KMS-11 (cell line): Measurements from ENCODE around the gene CMC2.

Experiments used
- H2AFZ ChIP-seq: fragments of 200-600 bp; sonication (generic); 2 replicates; pipeline ENCODE4 v1.6.1; 2016; ENCODE audit warnings: antibody characterized with exemption, mixed run types, low read depth
- H3K27ac ChIP-seq: fragments of 200-600 bp; sonication (generic); 2 replicates; pipeline ENCODE4 v1.6.1; 2016; ENCODE audit warnings: mild to moderate bottlenecking, mixed run types
- H3K27me3 ChIP-seq: fragments of 200-600 bp; sonication (generic); 2 replicates; pipeline ENCODE4 v1.6.1; 2017; ENCODE audit warnings: mild to moderate bottlenecking, low read depth, mixed run types, moderate library complexity; ENCODE audit not compliant: insufficient read depth
- H3K36me3 ChIP-seq: fragments of 200-600 bp; sonication (generic); 2 replicates; pipeline ENCODE4 v1.6.1; 2017; ENCODE audit warnings: mild to moderate bottlenecking, mixed run types; ENCODE audit not compliant: insufficient read depth
- H3K4me1 ChIP-seq: fragments of 200-600 bp; sonication (generic); 2 replicates; pipeline ENCODE4 v1.6.1; 2016; ENCODE audit warnings: mild to moderate bottlenecking, low read depth, mixed run types; ENCODE audit not compliant: poor library complexity, severe bottlenecking
- H3K4me2 ChIP-seq: fragments of 200-600 bp; sonication (generic); 2 replicates; pipeline ENCODE4 v1.7.0; 2016; ENCODE audit warnings: mild to moderate bottlenecking, mixed run types
- H3K4me3 ChIP-seq: fragments of 200-600 bp; sonication (generic); IDR thresholded peaks from 2 replicates; pipeline ENCODE4 v1.6.1; 2017; ENCODE audit warnings: low read depth, low read length, mixed read lengths; ENCODE audit not compliant: insufficient read depth
- H3K79me2 ChIP-seq: fragments of 200-600 bp; sonication (generic); 2 replicates; pipeline ENCODE4 v1.6.1; 2016; ENCODE audit warnings: low read depth, mixed run types; ENCODE audit not compliant: insufficient read depth
- H3K9ac ChIP-seq: fragments of 200-600 bp; sonication (generic); 2 replicates; pipeline ENCODE4 v1.6.1; 2016; ENCODE audit warnings: mild to moderate bottlenecking, mixed run types
- H4K20me1 ChIP-seq: fragments of 200-600 bp; sonication (generic); 2 replicates; pipeline ENCODE4 v1.6.1; 2016; ENCODE audit warnings: mild to moderate bottlenecking, mixed run types; ENCODE audit not compliant: insufficient read depth
- TF ChIP-seq, protein P1 (sequence below): fragments of 200-600 bp; sonication (generic); conservative IDR thresholded peaks from 2 replicates; pipeline ENCODE4 v1.6.1; 2017; ENCODE audit warnings: low read depth, mild to moderate bottlenecking, antibody characterized with exemption, low read length, moderate library complexity, mixed read lengths

Gene CMC2

DNA sequence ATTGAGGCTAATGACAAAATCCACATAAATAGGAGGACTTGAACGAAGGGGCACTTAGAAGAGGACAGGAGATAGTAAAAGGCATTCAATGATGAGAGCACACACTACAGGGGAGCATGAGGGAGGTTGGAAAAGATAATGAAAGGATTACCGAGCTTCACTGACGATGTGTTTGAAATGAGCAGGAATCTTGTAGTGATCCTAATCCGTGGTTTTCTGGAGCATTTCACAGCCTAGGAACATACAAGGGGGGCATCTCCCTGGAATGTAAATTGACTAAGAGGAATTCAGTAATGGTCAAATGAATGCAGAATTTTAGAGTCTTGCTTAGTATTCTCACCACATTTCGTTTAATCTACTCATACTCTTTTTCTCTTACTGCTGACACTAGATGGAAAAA lies 34.2 kb upstream of the CMC2 start:
- TF ChIP-seq, protein P1, sequence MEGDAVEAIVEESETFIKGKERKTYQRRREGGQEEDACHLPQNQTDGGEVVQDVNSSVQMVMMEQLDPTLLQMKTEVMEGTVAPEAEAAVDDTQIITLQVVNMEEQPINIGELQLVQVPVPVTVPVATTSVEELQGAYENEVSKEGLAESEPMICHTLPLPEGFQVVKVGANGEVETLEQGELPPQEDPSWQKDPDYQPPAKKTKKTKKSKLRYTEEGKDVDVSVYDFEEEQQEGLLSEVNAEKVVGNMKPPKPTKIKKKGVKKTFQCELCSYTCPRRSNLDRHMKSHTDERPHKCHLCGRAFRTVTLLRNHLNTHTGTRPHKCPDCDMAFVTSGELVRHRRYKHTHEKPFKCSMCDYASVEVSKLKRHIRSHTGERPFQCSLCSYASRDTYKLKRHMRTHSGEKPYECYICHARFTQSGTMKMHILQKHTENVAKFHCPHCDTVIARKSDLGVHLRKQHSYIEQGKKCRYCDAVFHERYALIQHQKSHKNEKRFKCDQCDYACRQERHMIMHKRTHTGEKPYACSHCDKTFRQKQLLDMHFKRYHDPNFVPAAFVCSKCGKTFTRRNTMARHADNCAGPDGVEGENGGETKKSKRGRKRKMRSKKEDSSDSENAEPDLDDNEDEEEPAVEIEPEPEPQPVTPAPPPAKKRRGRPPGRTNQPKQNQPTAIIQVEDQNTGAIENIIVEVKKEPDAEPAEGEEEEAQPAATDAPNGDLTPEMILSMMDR, result no peak
- peaks cover 25% of the 10 kb centered on the region; the same call in 1 of the 2 replicates for H3K79me2 ChIP-seq
- H3K9ac ChIP-seq, result no peak overlapping the region
- H3K4me1 ChIP-seq, result peaks cover 11% of the 10 kb centered on the region
- H3K36me3 ChIP-seq, result peaks cover 6% of the 10 kb centered on the region; the same call in 1 of the 2 replicates
- no peaks in the 10 kb centered on the region for H4K20me1 ChIP-seq
- no peaks in the 10 kb centered on the region for H3K27me3 ChIP-seq
- no peak overlapping the region for H3K27ac ChIP-seq
- H3K4me2 ChIP-seq, result no peak overlapping the region
- H3K4me3 ChIP-seq, result no peak overlapping the region
- H2AFZ ChIP-seq, result no peak overlapping the region

GRCh38 chr16:81040131-81040530 lies 33.4 kb upstream of the CMC2 start:
- no peak overlapping the region for H3K9ac ChIP-seq
- TF ChIP-seq, protein P1, result no peak
- H3K79me2 ChIP-seq, result peaks cover 25% of the 10 kb centered on the region; the same call in 1 of the 2 replicates
- H3K4me2 ChIP-seq, result no peak overlapping the region
- no peak overlapping the region for H3K4me3 ChIP-seq
- H3K4me1 ChIP-seq, result peaks cover 11% of the 10 kb centered on the region
- no peaks in the 10 kb centered on the region for H3K27me3 ChIP-seq
- peaks cover 6% of the 10 kb centered on the region; the same call in 1 of the 2 replicates for H3K36me3 ChIP-seq
- no peak overlapping the region for H3K27ac ChIP-seq
- no peak overlapping the region for H2AFZ ChIP-seq
- no peaks in the 10 kb centered on the region for H4K20me1 ChIP-seq

- Histone ChIP-seq H3K27ac (peak overlapping the region; percentile 17; the same call in 1 of the 2 replicates), H3K79me2 (peaks cover 25% of the 10 kb centered on the region; the same call in 1 of the 2 replicates), H3K4me1 (peaks cover 11% of the 10 kb centered on the region), H3K9ac (peak overlapping the region; percentile 16; the same call in 1 of the 2 replicates), H3K4me2 (peak overlapping the region; percentile 93), H2AFZ (peak overlapping the region; percentile 39), H3K36me3 (peaks cover 5% of the 10 kb centered on the region; the same call in 1 of the 2 replicates), H3K27me3 (no peaks in the 10 kb centered on the region), H4K20me1 (no peaks in the 10 kb centered on the region), H3K4me3 (no peak overlapping the region)
- TF ChIP-seq, protein P1, result no peak
Observed at GRCh38 chr16:81036751-81037350, 30.2 kb upstream of the CMC2 start.

DNA sequence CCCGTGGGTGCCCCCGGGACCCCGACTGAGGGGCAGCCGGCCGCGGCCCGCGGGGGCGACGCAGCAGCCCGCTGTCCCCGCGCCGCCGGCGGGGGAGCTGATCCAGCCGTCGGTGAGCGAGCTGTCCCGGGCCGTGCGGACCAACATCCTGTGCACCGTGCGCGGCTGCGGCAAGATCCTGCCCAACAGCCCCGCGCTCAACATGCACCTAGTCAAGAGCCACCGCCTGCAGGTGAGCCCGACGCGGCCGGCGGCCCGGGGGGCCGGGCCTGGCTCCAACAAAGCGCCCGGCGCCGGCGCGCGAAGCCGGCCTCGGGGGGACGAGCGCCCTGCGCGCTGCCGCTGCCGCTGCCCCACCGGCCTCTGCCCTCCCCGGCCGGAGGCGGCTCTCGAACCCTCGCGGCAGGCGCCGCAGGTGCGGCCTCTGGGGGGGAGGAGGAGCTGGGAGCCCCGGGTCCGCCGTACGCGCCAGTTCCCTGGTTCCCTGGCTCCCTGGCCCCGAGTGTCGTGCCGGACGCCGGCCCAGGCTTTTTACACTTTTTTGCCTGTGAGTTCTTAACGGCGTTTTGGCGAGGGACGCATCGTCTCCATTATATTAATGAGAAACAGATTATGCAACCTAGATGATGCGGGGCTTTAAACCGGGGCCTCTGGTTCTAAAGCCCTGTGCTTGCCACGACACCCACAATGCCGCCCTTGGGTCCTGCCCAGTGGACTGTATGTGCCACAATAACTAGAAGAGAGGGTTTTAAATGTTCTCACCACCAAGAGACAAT lies 29.5 kb upstream of the CMC2 start:
- peak overlapping the region; percentile 39 for H2AFZ ChIP-seq
- no peaks in the 10 kb centered on the region for H3K36me3 ChIP-seq
- H3K4me2 ChIP-seq, result peak overlapping the region; percentile 93
- peaks cover 11% of the 10 kb centered on the region for H3K4me1 ChIP-seq
- H3K9ac ChIP-seq, result peak overlapping the region; percentile 16; the same call in 1 of the 2 replicates
- H3K4me3 ChIP-seq, result no peak overlapping the region
- no peaks in the 10 kb centered on the region for H4K20me1 ChIP-seq
- H3K27me3 ChIP-seq, result no peaks in the 10 kb centered on the region
- H3K27ac ChIP-seq, result peak overlapping the region; percentile 17; the same call in 1 of the 2 replicates
- H3K79me2 ChIP-seq, result peaks cover 25% of the 10 kb centered on the region; the same call in 1 of the 2 replicates
- TF ChIP-seq, protein P1, result no peak
